T-helper 2 cell (primary cell): ENCODE measurements around the gene DCDC1.

Experiments used
- DNase-seq, 5 experiments: peaks; one replicate each; pipeline versions ENCODE4 v3.0.0 to v3.0.0-alpha.2; 2012 to 2022

DCDC1 gene

DNA sequence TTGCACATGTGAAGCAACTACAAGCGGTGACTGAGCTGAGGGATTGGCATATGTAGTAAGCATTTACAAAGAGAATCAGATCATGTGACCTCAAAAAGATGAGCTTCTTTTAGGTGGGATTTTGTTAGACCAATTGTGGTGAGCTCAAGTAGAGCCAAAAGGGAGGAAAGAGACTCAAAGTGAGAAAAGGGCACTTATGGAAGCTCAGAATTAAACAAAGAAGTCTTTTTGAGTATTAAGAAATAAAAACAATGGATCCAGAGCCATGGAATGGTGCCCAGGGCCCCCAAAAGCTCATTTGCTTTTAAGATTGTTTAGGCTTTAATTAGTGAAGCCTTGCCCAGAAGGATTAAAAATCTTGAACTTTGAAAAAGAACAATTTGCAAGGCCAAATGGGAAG lies 536.7 kb downstream of the DCDC1 start:
- DNase-seq: no peak

DNA sequence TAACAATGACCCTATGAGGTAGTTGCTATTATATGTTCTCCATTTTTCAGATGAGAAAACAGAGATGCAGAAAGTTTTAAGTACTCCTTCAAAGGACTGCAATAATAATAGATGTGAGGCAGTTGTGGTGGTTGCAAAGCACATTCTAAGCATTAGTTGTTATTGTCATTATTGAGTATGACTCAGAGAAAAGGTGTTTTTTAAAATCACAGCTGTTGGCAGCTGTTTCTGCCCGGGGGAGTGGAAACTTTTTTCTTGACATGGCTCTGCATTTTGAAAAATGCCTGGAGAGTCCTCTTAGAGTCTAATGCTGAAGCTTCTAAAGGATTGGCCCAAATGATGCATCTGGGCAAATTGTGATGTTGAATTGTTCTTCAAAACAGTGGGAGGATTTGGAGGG lies 538.9 kb downstream of the DCDC1 start:
- no peak for DNase-seq

DNA sequence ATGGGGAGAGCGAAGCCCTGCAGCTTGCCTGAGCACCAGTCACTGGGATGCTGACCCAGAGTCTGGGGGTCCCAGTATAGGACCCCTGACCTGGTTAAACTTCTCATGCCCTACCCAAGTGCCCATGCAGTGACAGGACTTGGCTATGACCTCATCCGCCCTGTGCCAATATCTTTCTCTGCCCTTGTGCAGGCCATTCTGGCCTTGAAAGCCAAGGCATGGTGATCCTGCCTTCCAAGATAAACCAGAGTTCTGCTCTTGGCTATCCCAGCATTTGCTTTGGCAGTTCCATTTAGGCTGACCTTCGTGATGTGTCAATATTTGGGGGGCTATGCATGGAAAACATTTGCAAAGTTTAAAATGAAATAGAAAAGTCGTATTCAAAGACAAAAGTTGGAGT lies 542.6 kb downstream of the DCDC1 start:
- no peak for DNase-seq

DNA sequence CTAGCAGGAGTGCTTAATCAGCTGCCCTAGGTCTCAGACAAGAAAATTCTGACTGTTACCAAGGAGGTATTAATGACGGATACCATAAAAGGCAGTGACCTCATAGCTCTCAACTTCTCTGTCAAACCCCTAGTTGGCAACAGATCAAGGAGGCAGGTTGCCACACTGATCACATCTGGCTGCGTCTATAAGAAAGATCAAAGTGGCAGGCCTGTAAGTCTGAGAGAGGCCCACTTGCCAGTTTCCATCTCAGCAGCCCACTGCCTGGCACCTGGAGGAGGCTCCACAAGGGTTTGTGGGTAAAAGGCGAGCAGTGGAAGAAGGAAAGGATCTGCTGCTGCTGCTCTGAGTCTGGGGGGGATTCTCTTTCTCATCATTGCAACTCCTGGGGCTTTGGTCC lies 543.8 kb downstream of the DCDC1 start:
- DNase-seq: no peak

DNA sequence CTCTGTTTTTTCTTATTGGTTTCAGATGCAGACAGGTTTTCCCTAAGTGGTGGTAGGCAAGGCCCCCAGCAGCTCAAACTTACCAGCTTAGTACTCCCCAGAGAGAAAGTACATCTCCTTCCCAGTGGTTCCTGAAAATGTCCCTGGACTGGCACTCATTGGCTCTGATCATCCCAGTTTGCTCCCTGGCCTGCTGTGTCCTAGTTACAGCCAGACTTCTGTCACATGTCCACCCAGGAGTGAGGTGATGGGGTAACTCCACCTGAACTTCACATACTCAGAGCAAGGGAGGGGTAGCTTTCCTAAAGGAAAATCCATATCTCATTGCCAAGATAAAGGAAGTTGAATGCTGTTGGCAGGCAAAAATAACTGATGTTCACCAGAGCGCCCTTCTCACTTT lies 546.4 kb downstream of the DCDC1 start:
- DNase-seq: no peak

DNA sequence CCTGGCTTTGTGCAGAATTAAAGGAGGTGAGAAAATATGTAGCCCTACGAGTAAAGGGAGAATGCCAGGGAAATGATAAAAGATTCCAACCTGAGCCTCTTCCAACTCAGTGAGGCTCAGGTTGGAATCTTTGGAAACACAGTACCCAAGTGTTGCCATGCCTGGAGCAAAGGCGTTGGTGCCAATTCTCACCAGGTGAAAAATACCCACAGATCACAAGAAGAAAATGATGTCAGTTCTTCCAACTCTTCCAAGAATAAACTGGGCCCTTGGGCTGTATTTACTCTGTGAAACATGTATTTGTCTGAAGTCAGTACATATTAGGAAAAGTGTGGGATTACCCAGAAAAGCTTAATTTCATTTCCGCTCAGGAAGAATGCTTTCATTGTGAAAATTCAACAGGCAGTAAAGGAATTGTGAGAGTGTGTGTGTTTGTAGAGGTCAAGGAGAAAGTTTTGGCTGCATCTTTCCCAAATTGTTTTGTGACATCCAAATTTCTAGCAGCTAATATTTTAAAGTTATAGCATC lies 548.0 kb downstream of the DCDC1 start:
- DNase-seq: no peak

DNA sequence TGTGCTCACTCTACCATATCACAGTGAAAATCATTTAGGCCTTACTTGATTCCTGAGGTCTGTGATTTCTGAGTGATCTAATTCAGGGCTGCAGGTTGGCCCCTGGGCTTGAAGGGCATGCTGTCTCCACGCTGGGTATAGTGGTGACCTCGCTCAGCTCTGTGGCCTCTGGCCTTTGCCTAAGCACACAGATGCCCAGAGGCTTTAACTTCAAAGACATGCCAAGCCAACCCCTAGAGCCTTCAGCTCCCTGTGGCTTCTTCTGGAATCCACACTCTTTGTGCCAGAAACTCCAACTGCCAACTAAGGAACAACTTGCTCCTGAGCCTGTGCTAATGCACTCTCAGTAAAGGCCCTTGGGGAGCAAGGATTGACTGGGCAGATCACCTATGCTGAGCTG lies 550.8 kb downstream of the DCDC1 start:
- DNase-seq: no peak

DNA sequence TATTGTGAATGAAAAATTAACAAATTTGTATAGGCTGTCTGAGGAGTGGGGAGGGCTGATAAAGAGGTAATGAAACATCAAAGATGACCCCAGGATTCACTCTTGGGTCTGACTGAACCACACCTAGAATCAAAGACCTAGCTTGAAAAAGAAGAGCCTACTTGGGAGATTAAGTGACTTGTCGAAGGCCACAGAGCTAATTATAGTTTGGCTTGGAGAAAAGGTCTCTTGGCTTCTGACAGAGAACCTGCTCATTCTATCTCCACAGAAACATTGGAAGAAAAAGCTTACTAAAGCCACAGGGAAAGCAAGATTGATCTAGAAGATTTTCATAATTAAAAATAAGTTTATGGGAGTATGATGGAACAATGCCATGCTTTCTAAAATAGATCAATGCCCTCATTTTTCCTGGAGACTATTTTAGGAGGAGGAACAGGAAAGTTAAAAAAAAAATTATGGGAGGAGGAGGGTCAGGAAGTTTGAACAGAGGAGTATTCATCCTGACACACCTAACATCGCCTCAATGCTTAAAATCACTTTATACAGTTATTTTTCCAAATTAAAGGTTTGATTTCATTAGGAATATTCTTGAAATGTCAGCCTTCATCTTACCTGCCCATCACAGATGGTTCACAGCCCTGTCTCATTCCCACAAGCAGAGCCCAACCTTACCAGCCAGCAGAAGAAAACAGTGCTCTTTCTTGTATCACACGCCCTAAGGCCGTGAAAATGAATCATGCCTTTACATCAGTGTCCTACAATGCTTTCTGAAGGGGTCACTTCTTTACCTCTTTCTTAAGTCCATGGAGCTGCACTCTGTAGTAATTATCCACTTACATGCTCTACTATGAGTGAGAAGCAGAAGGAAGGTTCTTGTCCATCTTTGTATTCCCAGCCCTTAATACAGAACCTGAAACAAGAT lies 552.3 kb downstream of the DCDC1 start:
- no peak for DNase-seq

DNA sequence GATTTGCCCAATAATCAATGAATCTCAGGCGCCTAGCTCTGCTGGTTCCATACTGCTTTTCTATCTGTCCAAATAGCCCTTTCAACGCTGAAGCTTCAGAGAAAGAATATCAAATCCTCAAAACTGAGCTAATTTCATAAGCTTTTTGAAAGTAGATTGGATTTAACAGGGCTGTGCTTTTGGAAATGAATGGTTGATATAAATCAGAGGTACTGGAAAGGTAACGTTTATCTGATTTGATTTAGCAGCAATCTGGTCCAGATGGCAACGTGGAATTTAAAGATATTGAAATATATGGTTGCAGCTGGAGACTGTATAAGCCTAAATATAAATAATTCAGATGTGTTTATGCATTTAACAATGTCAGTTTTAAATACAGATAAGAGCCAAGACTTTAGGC lies 553.9 kb downstream of the DCDC1 start:
- DNase-seq: no peak

DNA sequence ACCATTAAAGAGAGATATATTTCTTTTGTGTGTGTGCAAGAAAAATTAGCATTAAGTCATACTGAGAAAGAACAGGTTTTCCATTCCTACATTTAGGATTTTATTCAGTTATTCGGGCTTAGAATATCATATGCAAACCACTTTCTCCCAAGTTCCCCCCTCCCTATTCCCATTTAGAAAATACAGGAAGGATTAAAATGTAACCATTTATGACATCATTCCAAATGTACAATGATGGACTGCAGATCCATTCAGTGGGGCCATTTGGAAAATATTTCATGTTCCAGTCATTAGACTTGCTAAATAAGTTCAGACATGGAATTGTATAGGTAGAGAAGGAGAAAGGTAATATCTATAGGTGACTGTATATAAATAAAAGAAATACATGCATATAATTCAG lies 554.8 kb downstream of the DCDC1 start:
- DNase-seq: no peak
